ENCODE measurements around the gene ZNF688.
"Not testable (repeated sequence)": the region's sequence is repeated elsewhere in the genome, so short reads cannot be mapped to it uniquely, and the experiment has no call there.

The ZNF688 gene

DNA sequence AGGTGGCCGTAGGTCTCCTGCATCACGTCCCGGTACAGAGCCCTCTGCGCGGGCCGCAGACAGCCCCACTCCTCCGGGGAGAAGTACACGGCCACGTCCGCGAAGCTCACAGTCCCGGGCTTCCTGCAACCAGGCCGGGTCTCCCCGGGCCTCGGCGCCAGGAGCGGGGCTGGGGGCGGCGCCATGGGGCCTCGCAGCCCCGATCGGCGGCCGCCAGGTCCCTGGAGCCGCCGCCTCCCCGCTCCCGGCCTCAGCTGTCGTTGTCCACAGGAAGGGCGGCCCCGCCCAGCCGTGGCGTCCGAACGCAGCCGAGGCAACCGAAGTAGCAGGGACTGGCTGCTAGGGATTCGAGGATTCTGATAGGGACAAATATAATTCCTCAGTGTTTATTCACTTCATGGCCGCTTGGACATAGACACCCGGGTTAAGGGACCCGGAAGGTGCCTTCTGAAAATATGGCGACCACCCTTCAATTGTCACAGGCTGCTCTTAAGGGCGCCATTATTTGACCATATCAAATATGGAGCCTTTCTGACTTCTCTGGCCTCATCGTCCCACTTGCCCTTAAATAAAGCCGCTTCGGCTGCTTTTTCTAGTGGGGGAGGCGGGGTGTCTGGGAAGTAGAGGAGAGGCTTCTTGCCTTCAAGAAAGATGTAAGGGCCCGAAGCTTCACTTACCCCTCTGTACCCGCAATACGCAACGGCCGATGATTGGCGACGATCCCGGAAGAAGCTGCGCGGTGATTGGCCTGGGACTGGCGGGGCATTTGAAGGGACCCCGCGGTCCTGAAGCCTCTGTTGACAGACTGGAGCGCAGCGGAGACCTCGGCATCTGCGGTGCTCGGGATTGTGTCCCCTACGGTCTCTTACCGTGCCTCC lies at the start of gene ZNF688:
TSS of gene ZNF688 (minus strand) at position 270 of the 878 bp plus-strand sequence. CDS start at position 185, 85 bp downstream.
- DNase-seq, result peak; percentile 96

DNA sequence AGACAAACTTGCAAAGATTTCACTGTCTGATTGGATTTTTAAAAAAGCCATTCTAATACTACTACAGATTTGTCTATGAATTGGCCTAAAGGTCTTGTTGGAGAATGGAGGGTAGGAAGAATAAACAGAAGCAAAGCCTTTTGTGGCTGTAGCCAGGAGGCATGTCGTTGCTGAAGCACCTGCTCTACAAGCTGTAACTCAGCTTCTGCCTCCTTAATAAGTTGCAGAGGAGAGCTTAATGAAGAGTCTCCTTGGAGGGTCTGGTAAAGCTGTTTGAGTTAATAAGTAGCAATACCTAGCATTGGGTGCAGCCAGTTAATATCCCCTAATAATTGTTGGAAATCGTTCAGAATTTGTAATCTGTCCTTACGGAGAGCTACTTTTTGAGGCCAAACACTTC lies 48.7 kb upstream of the ZNF688 start:
- DNase-seq, result no peak

DNA sequence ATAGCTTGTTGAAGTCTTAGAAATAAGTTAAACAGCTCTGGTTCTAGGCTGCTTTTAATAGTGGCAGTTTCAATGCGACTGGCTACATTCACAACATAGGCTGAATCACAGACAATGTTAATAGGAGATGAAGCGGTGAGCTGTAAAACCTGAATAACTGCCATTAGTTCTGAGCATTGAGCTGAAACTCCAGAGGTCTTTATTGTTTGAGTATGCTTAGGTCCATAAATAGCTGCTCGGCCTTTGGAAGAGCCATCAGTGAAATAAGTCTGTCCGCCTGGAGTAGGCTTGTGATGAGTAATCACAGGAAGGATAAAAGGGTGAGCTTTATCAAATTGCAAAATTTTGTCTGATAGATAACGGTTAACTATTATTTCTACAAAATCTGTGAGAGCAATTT lies 48.1 kb upstream of the ZNF688 start:
- peak; percentile 82 for DNase-seq

DNA sequence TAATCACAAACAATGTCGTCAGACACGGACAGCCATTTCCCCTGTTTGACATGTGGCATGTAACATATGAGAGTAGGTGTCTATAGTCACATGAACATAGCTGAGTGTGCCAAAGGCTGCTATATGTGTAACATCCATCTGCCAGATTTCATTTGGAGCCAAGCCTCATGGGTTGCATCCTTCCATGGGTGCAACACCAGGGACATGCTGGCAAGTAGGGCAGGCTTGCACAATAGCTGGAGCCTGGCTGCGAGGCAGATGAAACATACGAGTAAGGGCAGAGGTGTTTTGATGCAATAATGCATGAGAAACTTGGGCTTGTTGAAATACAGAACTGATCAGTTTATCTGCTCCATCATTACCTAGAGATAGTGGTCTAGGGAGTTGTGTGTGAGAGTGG lies 47.7 kb upstream of the ZNF688 start:
- DNase-seq, result peak; percentile 71

DNA sequence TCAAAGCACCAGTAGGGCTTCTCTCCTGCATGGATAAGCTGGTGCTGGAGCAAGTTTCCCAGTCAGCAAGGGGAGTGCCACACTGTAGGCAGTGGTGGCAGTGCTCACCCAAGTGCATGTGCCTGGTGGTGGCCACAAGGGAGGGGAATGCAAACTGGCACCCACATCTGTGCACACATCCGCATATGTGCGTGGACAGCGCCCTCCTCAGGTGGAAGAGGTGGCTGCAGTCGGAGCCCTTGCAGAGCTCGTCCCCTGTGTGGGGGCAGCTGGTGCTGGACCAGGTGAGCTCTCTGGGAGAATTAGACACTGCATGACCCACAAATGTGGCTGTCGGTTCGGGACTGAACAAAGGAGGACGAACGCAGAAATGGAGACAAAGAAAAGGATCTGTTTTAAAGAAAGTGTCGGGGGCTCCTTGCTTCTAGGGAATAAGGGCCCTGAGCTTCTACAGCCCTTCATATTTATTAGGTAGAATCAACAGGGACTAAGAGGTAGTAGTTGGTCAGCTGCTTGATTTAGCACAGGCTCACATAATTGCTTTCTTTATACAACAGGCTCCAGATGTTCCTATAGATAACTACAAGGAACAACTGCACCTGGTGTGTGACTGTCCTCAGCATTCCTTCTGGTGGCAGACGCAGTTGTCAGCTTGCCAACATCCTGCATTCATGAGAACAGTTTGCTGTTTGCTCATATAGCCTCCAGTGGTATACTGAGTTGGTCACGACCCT lies 44.0 kb upstream of the ZNF688 start:
- DNase-seq, result no peak

DNA sequence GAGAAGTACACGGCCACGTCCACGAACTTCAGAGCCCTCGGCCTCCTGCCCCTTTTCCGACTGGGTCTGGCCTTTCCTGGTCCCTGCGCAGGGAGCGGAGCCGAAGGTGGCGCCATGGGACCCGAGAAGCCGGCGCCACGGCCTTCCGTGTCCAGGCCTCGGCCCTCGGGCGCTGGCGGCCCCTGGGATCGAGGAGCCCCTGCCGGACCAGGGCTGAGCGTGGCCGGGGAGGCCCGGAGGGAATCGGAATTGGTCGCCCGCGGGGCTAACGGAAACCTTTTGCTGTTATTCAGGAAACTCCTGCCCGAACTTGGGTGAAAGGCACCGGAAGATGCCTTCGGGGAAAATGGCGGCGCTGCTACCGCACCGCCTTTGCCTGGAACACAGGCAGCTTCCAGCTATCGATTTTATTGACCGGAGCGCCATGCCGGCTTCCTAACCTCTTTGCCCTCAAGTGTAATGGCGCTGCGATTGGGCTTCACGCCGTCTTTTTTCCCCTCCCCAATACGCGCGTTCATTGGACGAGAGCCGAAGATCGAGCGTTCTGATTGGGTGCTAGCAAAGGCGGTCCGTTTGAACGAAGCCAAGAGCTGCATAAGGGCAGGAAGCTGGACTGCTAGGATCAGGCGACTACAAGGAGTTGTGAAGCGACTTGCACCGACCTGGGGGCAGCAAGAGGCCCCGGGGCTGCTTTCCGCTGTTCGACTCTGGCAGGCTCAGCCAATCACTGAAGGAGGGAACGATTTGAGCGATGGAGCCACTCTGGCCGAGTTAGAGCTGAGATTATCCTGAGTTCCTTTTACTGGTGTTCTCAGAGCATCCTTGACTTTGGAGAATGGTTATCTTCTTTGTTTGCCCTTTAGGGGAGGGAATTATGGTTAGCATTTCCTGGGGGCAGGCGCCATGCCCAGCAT lies 38.7 kb upstream of the ZNF688 start, which contains the start of gene ZNF689:
TSS of gene ZNF689 (minus strand) at position 464 of the 914 bp plus-strand sequence. CDS start at position 116, 348 bp downstream.
- peak; percentile 92 for DNase-seq

DNA sequence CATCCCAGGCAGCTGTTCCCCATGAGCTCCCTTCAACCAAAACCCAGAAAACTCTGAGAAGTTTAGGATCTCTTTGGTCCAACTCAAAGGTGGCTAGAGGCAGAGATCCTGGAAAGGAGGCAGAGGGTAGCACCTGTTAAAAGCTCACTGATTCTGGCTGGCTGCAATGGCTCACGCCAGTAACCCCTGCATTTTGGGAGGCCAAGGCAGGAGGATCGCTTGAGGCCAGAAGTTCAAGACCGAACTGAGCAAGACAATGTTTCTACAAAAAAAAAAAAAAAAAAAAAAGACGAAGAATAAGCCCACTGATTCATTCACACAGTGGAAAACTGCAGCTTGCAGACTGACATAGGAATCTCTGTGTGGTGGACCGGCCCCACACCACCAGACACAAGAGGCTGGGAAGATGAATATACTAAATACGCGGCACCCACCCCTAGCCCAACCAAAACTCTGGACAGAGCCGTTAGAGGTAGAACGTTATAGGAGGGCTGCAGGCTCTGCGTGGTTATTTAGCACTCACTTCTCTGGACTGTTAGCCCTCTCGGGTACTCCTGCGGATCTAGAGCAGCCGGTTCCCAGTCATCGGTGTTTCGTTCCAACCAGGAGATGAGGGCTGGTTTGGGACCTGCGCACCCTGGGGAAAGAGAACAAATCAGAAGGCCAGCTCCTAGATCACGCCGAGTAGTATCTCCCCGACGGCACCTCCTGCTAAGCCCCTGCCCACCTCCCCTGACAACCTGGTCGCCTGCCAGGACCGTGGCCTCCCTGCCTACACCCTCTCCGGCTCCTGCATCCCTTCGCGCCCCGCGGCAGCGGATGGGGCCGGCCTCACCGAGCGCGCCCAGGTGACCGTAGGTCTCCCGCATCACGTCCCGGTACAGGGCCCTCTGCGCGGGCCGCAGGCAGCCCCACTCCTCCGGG lies 37.8 kb upstream of the ZNF688 start:
- peak; percentile 3 for DNase-seq

DNA sequence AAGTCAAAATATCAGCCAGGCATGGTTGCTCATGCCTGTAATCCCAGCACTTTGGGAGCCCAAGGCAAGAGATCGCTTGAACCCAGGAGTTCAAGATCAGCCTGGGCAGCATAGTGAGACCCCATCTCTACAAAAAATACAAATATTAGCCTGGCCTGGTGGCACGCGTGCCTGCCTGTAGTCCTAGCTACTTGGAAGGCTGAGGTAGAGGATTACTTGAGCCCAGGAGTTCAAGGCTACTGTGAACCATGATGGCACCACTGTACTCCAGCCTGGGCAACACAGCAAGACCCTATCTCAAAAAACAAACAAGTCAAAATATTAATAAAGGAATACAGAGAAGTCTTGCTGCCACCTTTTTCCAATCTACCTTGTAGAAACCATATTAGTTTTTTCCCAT lies 34.5 kb upstream of the ZNF688 start:
- no peak for DNase-seq

DNA sequence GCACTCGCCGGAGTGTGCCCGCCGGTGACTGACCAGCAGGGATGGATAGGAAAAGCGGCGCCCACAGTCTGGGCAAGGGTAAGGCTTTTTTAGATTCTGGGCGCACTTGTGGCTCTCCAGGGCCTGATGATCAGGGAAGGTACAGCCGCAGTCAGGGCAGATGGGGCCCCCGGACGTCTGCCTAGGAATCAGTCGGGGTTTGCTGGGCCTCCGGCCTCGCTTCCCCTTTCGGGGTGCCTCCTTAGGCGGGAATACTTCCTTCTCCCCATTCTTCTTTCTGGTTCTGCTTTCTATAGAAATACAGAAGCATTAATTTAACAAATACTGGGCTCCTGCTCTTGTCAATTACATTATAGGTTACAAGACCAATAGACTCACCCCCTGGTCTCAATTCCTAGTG lies 33.6 kb upstream of the ZNF688 start:
- no peak for DNase-seq

DNA sequence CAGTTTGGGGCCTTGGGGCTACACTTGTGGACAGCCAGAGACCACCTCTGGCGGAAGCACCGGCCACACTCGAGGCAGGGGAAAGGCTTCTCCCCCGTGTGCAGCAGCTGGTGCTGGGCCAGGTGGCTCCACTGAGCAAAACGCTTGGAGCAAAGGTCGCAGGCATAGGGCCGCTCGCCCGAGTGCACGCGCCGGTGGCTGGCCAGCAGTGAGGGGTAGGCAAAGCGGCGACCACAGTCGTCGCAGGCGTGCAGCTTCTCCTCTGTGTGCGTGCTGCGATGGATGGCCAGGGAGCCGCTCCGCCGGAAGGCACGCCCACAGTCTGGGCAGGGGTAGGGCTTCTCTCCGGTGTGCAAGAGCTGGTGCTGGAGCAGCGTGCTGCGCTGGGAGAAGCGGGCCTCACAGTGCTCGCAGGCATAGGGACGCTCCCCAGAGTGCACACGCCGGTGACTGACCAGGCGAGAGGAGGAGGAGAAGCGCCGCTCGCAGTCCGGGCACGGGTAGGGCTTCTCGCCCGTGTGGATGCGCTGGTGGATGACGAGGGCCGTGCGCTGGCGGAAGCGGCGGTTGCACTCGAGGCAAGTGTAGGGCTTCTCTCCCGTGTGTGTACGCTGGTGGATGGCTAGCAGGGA lies 32.9 kb upstream of the ZNF688 start:
- DNase-seq, result no peak

DNA sequence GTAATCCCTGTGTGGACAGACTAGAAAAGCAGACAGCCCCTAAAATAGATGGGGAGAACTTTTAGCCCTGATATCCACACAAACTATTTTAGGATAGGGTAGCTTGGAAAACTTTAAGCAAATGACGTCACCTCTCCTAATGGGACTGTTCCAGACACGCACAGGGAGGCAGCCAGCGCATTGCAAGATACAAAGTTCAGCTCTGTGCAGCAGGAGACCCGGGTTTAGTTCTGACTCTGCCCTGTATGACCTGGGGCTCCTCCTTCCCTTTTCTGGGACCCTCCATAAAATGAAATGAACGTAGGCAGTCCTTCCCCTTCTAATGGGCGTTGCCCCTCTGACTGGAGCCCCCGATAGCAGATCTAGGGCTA lies 32.4 kb upstream of the ZNF688 start:
- no peak for DNase-seq

DNA sequence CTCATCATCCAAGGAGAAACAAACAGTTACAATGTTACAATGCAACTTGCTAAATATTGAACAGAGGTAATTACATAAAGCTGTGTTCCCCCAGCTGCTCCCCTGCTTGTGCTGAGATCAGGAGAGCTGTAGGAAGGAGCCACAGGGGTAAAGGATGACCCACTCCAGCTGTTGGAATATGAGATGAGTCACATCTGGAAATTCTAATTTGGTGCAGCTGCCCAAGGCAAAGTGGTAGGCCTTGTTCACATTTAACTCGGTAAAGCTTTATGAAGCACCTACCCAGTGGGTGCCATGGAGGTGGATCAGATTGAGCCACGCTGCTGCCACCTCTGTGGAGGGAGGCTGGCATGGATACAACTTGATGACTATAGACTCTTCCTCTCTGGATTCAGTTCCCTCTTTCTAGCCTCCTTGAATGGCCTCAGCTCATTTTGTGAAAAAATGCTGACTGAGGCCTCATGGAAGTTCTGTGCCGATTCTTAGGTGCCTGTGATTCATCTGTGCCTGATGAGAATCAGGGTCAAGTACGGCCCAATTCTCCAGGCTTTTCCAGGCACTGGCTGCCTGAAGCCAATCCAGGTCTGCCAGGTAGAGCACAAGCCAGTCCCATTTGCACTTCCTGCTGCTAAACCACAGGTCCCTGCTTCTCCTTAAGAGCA lies 31.2 kb upstream of the ZNF688 start:
- no peak for DNase-seq

DNA sequence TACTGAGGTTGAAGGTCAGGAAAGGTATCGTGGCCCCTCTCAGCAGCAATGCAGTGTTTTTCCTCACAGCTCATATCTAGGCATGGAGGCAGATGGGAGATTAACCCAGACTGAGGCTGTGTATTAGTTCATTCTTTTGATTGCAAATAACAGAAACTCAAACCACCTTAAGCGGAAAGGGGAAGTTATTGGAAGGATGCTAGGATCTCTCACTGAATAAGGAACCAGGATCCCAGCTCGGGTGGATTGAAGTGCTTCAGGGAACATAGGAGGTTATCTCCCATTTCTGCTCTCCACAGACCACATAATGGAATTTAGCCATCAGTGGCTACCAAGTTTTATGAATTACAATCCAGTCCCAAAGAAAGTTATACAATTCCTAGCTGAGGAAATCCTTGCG lies 30.5 kb upstream of the ZNF688 start:
- DNase-seq, result no peak

DNA sequence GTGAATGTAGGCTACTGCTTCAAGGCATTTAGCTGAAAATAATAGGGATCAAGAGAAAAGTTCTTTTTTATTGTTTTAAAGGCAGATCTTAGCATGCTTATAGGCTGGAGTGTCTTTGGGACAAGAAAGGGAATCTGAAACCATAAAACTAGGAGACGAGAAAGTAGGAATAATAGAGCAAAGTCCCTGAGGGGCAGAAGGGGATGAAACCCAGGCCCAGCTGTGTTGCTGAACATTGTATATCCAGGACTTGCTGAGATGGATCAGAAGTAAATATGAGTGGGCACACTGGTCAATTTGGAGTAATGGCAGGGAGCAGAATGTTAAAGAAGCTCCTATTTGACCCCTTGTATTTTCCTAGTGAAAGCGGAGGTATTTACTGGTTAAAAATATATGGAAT lies 29.4 kb upstream of the ZNF688 start:
- DNase-seq, result no peak

DNA sequence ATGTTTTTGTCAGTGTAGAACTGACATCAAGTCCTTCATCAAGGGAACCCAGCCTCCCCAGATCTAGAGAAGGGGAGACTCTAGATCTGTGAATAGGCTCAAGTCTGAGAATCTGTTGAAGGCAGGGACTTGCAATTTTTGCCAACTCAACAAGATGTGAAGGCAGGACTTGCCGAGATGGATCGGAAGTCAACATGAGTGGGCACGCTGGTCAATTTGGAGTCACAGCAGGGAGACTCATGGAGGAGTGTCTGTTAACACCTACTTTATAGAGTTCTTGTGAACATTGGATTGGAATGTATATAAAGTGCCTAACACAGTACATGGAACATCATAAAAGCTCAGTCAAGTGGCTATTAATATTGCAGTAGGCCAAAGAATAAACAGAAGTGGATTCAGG lies 28.7 kb upstream of the ZNF688 start:
- DNase-seq, result no peak

DNA sequence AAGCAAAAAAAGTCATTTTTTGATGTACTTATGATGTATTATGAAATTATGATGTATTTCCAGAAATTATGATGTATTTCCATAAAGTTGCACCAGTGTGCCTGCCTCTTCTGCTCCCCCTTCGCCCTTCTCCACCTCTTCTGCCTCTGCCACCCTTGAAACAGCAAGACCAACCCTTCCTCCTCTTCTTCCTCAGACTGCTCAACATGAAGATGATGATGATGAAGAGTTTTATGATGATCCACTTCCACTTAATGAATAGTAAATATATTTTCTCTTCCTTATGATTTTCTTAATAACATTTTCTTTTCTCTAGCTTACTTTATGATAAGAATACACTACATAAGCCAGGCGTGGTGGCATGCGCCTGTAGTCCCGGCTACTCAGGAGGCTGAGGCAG lies 21.4 kb upstream of the ZNF688 start:
- no peak for DNase-seq

DNA sequence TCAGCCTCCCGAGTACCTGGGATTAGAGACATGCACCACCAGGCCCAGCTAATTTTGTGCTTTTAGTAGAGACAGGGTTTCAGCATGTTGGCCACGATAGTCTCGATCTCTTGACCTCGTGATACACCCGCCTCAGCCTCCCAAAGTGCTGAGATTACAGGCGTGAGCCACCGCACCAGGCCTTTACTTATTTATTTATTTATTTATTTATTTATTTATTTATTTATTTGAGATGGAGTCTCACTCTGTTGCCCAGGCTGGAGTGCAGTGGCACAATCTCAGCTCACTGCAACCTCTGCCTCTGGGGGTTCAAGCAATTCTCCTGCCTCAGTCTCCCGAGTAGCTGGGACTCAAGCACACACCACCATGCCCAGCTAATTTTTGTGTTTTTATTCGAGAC lies 19.4 kb upstream of the ZNF688 start:
- not testable (repeated sequence) for DNase-seq

DNA sequence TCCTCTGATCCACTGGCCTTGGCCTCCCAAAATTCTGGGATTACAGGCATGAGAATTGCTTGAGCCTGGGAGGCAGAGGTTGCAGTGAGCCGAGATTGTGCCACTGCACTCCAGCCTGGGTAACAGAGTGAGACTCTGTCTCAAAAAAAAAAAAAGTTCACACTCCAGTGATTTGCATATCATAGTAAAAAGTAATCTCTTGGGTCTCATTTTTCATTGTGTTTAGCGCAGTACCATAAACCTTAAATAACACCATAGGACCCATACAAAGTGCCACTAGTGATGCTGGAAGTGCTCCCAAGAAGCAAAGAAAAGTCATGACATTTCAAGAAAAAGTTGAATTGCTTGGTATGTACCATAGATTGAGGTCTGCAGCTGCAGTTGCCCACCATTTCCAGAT lies 18.1 kb upstream of the ZNF688 start:
- DNase-seq, result not testable (repeated sequence)

DNA sequence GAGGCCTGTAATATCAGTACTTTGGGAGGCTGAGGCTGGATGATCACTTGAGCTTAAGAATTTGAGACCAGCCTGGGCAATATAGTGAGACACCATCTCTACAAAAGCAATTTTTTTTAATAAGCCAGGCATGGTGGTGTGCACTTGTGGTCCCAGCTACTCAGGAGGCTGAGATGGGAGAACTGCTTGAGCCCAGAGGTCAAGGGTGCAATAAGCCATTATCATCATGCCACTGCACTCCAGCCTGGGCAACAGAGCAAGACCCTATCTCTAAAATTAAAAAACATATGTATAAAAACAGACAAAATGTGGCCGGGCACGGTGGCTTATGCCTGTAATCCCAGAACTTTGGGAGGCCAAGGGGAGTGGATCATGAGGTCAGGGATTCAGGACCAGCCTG lies 17.1 kb upstream of the ZNF688 start:
- no peak for DNase-seq

DNA sequence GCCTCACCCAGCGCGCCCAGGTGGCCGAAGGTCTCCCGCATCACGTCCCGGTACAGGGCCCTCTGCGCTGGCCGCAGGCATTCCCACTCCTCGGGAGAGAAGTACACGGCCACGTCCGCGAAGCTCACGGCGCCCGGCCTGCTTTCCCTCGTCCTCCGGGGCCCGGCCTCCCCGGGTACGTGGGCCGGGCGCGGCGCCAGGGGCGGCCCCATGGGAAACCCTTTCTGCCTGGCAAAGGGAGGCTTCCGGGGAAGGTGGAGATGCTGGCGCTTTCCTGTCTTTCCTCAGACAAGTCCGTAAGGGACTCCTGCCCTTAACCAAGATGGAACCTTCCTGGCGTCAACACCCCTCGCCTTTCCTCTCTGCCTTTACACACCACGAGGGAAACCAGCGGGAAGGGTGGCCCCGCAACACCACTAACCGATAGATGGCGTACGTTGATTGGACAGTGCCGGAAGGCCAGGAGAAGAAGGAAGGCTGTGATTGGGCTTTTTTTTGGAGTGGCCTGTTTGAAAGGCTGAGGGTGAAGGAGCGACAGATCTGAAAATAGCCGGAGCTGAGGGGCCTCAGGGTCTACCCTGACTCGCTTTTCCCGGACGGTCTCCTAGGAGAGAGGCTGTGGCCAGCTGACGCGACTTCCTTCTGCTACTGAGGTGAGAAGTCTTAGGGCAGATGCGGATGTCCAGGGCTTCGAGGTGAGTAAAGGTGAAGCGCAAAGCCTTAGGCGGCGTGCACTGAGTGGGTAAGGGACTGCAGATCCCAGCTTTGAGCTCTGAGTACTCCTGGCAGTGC lies 14.1 kb upstream of the ZNF688 start, which contains the start of gene ZNF785:
TSS of gene ZNF785 (minus strand) at position 298 of the 792 bp plus-strand sequence. CDS start at position 212, 86 bp downstream.
- DNase-seq, result peak; percentile 98

Measured in kidney glomerular epithelial cell (primary cell).